ENCODE measurements around the gene WDR37.

GRCh38 chr10:1157615-1157933 lies 101.4 kb downstream of the WDR37 start:
- TF ChIP-seq TAF1 (IDR thresholded peaks at IDR 0.05; ENCODE audit: low read depth) (no peak), RAD21 (IDR thresholded peaks at IDR 0.05; ENCODE audit: low read depth) (no peak), EGR1 (IDR thresholded peaks at IDR 0.05) (no peak), MAX (IDR thresholded peaks at IDR 0.05) (no peak), CEBPB (IDR thresholded peaks at IDR 0.05) (no peak), NFIC (IDR thresholded peaks at IDR 0.05) (no peak), CREB1 (IDR thresholded peaks at IDR 0.05; ENCODE audit: low read depth) (no peak)

Data from Ishikawa (cell line).